NCI-H2171 (cell line): Measurements from ENCODE around the gene RAB27A.
"Not testable (repeated sequence)": the region's sequence is repeated elsewhere in the genome, so short reads cannot be mapped to it uniquely, and the experiment has no call there.

Experiments
- DNase-seq: peaks from one replicate; lab custom pipeline; 2025; lab: John Stamatoyannopoulos, UW

The RAB27A gene

GRCh38 chr15:55289746-55290527 is at the start of gene RAB27A:
Gene RAB27A, minus strand, starts transcription at chr15:55289813. Its CDS starts 54,879 bp downstream, at chr15:55234934.
- DNase-seq = peak; percentile 35

- no peak for DNase-seq
Observed at GRCh38 chr15:55337160-55337559, 47.5 kb upstream of the RAB27A start.

GRCh38 chr15:55334997-55335396 is 45.4 kb upstream of the RAB27A start:
- no peak for DNase-seq

- no peak for DNase-seq
Observed at GRCh38 chr15:55334371-55334770, 44.8 kb upstream of the RAB27A start.

- no peak for DNase-seq
Observed at GRCh38 chr15:55327387-55327786, 37.8 kb upstream of the RAB27A start.

- DNase-seq = no peak
Observed at GRCh38 chr15:55322467-55322866, 32.9 kb upstream of the RAB27A start.

GRCh38 chr15:55320963-55321362 is 31.4 kb upstream of the RAB27A start:
- no peak for DNase-seq

- DNase-seq = no peak
Observed at GRCh38 chr15:55320238-55320550, 30.6 kb upstream of the RAB27A start.

GRCh38 chr15:55319537-55320237 is 30.1 kb upstream of the RAB27A start:
- no peak for DNase-seq

GRCh38 chr15:55318588-55319494 is 29.2 kb upstream of the RAB27A start, which contains the start of the genes PIGB and PIGBOS1:
Gene PIGB, plus strand, starts transcription at chr15:55319222. Its CDS starts 29 bp downstream, at chr15:55319251.
Gene PIGBOS1, minus strand, starts transcription at chr15:55319123. Its CDS starts 1,331 bp downstream, at chr15:55317792.
- DNase-seq = peak; percentile 76

GRCh38 chr15:55302801-55303200 is 13.2 kb upstream of the RAB27A start:
- DNase-seq = not testable (repeated sequence)

- no peak for DNase-seq
Observed at GRCh38 chr15:55297315-55297714, 7.7 kb upstream of the RAB27A start.

GRCh38 chr15:55290528-55291057 is 980 bp upstream of the RAB27A start:
- DNase-seq = peak; percentile 46

- no peak for DNase-seq
Observed at GRCh38 chr15:55289011-55289745, 435 bp downstream of the RAB27A start.

GRCh38 chr15:55288006-55288717 is 1.5 kb downstream of the RAB27A start:
- no peak for DNase-seq

- DNase-seq = not testable (repeated sequence)
Observed at GRCh38 chr15:55286442-55287189, 3.0 kb downstream of the RAB27A start.

- no peak for DNase-seq
Observed at GRCh38 chr15:55284426-55284825, 5.2 kb downstream of the RAB27A start.

GRCh38 chr15:55283379-55284147 is 6.0 kb downstream of the RAB27A start:
- DNase-seq = no peak

GRCh38 chr15:55282284-55282833 is 7.3 kb downstream of the RAB27A start:
- no peak for DNase-seq
